ENCODE results near the gene SAMD3. TPM values are rescaled to one million over a fixed set of nuclear protein-coding genes. Genes with fewer than 3 reads are reported as not detected.

The SAMD3 gene
- polyA plus RNA-seq, 1 of the 3 experiments (the other 2 are of a cell fraction): 16.0 TPM

GRCh38 chr6:130185658-130186057 lies 37.1 kb downstream of the SAMD3 start:
- Histone ChIP-seq H3K36me3 (replicated peaks in 1 of 2; ENCODE audit: control insufficient read depth in 1 of 2, insufficient read depth in 2 of 2, low read length in 1 of 2) (no peaks in the 10 kb centered on the region), H3K9me3 (no peaks in the 10 kb centered on the region), H3K9me2 (no peaks in the 10 kb centered on the region), H3K79me2 (ENCODE audit: insufficient read depth) (no peaks in the 10 kb centered on the region), H3K4me1 (ENCODE audit: control insufficient read depth in 1 of 2, insufficient read depth in 2 of 2, low read depth in 1 of 2, low read length in 1 of 2) (no peaks in the 10 kb centered on the region), H3K27me3 (ENCODE audit: insufficient read depth) (no peaks in the 10 kb centered on the region), H2AFZ (ENCODE audit: low read depth) (no peak overlapping the region), H3K4me3 (ENCODE audit: low read depth in 2 of 2, low read length in 1 of 2) (no peak overlapping the region), H3K9ac (no peak overlapping the region), H3F3A (replicated peaks; ENCODE audit: insufficient read depth) (no peaks in the 10 kb centered on the region), H3K4me2 (no peak overlapping the region), H3K27ac (ENCODE audit: low read depth in 2 of 2, low read length in 1 of 2) (no peak overlapping the region), H4K20me1 (ENCODE audit: insufficient read depth) (no peaks in the 10 kb centered on the region)
- WGBS (ENCODE audit: low lambda C conversion rate): 51% methylated on average over 3 of the region's 3 CpGs
- DNase-seq: no peak
- TF ChIP-seq MEF2A (IDR thresholded peaks at IDR 0.05; ENCODE audit: borderline replicate concordance, low read depth) (no peak), MAX (IDR thresholded peaks at IDR 0.05; ENCODE audit: low read depth) (no peak), REST (IDR thresholded peaks at IDR 0.05; ENCODE audit: low read depth, low read length) (no peak)
- CTCF ChIA-PET: no interaction called here
- POLR2A ChIA-PET: no interaction called here

GRCh38 chr6:130183271-130184222 lies 39.2 kb downstream of the SAMD3 start:
- POLR2A ChIA-PET: no interaction called here
- no peaks in the 10 kb centered on the region for H3F3A ChIP-seq (replicated peaks; ENCODE audit: insufficient read depth)
- H3K27ac ChIP-seq (ENCODE audit: low read depth in 2 of 2, low read length in 1 of 2): no peak overlapping the region
- H3K4me3 ChIP-seq (ENCODE audit: low read depth in 2 of 2, low read length in 1 of 2): no peak overlapping the region
- H3K79me2 ChIP-seq (ENCODE audit: insufficient read depth): no peaks in the 10 kb centered on the region
- WGBS (ENCODE audit: low lambda C conversion rate): 83% methylated on average over 9 of the region's 9 CpGs
- H3K36me3 ChIP-seq (replicated peaks in 1 of 2; ENCODE audit: control insufficient read depth in 1 of 2, insufficient read depth in 2 of 2, low read length in 1 of 2): no peaks in the 10 kb centered on the region
- no peaks in the 10 kb centered on the region for H3K9me2 ChIP-seq
- no peaks in the 10 kb centered on the region for H3K9me3 ChIP-seq
- no peak overlapping the region for H3K9ac ChIP-seq
- CTCF ChIA-PET: no interaction called here
- H3K4me2 ChIP-seq: no peak overlapping the region
- H3K27me3 ChIP-seq (ENCODE audit: insufficient read depth): no peaks in the 10 kb centered on the region
- no peak overlapping the region for H2AFZ ChIP-seq (ENCODE audit: low read depth)
- H4K20me1 ChIP-seq (ENCODE audit: insufficient read depth): no peaks in the 10 kb centered on the region
- H3K4me1 ChIP-seq (ENCODE audit: control insufficient read depth in 1 of 2, insufficient read depth in 2 of 2, low read depth in 1 of 2, low read length in 1 of 2): no peaks in the 10 kb centered on the region; a peak in 1 of 4 replicates
- DNase-seq: no peak
- TF ChIP-seq FOSL2 (IDR thresholded peaks at IDR 0.05; ENCODE audit: borderline replicate concordance, low read depth) (no peak), RCOR1 (IDR thresholded peaks at IDR 0.05; ENCODE audit: low read length) (no peak), TCF12 (IDR thresholded peaks at IDR 0.05) (no peak), EZH2phosphoT487 (IDR thresholded peaks at IDR 0.05; ENCODE audit: borderline replicate concordance, low read depth) (no peak), CTCF (IDR thresholded peaks at IDR 0.05) (no peak), JUND (IDR thresholded peaks at IDR 0.05) (no peak), MAX (IDR thresholded peaks at IDR 0.05; ENCODE audit: low read depth) (no peak), RXRA (IDR thresholded peaks at IDR 0.05; ENCODE audit: borderline replicate concordance, low read depth) (no peak), USF1 (IDR thresholded peaks at IDR 0.05; ENCODE audit: borderline replicate concordance, low read depth) (no peak), REST (IDR thresholded peaks at IDR 0.05; ENCODE audit: low read depth, low read length) (no peak), PBX3 (IDR thresholded peaks at IDR 0.05) (no peak), ELF1 (IDR thresholded peaks at IDR 0.05) (no peak)
